ENCODE results near the gene KCNH6.

KCNH6 gene

DNA sequence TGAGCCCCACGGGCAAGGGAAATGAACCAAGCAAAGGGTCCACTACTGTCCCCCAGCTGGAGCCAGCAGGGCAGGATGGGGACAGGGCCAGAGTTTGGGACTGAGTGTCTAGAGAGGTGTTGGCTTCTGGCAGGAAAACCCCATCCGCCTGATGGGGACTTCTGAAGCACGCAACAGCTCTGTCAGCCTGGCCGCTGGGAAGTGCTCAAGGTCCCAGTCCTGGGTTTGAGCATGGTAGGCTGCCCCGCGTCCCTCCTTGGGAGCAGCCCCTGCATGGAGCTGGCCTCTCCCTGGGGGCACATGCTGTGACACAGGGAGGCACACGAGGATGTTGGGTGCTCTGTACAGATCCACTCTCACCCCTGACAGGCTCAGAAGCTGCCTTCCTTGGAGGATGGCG, 31.7 kb upstream of the KCNH6 start:
- TF ChIP-seq, protein P1, sequence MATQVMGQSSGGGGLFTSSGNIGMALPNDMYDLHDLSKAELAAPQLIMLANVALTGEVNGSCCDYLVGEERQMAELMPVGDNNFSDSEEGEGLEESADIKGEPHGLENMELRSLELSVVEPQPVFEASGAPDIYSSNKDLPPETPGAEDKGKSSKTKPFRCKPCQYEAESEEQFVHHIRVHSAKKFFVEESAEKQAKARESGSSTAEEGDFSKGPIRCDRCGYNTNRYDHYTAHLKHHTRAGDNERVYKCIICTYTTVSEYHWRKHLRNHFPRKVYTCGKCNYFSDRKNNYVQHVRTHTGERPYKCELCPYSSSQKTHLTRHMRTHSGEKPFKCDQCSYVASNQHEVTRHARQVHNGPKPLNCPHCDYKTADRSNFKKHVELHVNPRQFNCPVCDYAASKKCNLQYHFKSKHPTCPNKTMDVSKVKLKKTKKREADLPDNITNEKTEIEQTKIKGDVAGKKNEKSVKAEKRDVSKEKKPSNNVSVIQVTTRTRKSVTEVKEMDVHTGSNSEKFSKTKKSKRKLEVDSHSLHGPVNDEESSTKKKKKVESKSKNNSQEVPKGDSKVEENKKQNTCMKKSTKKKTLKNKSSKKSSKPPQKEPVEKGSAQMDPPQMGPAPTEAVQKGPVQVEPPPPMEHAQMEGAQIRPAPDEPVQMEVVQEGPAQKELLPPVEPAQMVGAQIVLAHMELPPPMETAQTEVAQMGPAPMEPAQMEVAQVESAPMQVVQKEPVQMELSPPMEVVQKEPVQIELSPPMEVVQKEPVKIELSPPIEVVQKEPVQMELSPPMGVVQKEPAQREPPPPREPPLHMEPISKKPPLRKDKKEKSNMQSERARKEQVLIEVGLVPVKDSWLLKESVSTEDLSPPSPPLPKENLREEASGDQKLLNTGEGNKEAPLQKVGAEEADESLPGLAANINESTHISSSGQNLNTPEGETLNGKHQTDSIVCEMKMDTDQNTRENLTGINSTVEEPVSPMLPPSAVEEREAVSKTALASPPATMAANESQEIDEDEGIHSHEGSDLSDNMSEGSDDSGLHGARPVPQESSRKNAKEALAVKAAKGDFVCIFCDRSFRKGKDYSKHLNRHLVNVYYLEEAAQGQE (IDR thresholded peaks at IDR 0.05; ENCODE audit: low read depth): no peak
- TF ChIP-seq YY1 (IDR thresholded peaks at IDR 0.05; ENCODE audit: low read depth): no peak
- TF ChIP-seq, protein P2, sequence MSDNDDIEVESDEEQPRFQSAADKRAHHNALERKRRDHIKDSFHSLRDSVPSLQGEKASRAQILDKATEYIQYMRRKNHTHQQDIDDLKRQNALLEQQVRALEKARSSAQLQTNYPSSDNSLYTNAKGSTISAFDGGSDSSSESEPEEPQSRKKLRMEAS (IDR thresholded peaks at IDR 0.05): no peak
- no peak for TF ChIP-seq RAD21 (IDR thresholded peaks at IDR 0.05; ENCODE audit: low read depth)
- no peak for TF ChIP-seq EGR1 (IDR thresholded peaks at IDR 0.05)
- TF ChIP-seq NFIC (IDR thresholded peaks at IDR 0.05): no peak
- TF ChIP-seq TCF12 (IDR thresholded peaks at IDR 0.05; ENCODE audit: low read depth): no peak

DNA sequence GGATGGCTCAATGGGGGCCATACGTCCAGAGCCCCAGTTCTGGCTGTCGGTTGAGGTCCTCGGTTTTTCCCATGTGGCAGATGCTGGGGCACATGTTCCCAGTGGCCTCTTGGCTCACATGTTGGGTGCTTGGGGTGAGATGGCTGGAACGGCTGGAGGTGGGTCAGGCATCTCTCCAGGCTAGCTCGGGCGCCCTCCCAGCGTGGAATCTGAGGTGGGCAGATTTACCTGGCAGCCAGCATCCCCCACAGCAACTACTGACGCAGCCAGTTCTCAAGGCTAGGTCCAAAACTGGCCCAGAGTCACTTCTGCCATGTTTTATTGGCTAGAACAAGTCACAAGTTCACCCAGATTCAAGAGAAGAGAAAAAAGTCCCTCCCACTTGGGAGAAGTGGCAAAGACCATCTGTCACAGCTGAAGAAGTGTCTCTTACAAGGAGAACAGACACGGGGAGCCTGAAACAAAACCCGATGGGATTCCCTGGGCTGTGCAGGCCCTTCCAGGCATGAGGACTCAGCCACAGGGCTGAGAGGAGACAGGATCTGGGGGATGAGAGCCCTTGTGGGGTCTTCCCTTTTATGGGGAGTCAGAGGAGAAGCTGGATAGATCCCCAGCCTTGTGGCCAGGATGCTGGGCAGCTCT, 31.1 kb upstream of the KCNH6 start:
- TF ChIP-seq EGR1 (IDR thresholded peaks at IDR 0.05): no peak
- TF ChIP-seq, protein P3, sequence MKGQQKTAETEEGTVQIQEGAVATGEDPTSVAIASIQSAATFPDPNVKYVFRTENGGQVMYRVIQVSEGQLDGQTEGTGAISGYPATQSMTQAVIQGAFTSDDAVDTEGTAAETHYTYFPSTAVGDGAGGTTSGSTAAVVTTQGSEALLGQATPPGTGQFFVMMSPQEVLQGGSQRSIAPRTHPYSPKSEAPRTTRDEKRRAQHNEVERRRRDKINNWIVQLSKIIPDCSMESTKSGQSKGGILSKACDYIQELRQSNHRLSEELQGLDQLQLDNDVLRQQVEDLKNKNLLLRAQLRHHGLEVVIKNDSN (IDR thresholded peaks at IDR 0.05): no peak

DNA sequence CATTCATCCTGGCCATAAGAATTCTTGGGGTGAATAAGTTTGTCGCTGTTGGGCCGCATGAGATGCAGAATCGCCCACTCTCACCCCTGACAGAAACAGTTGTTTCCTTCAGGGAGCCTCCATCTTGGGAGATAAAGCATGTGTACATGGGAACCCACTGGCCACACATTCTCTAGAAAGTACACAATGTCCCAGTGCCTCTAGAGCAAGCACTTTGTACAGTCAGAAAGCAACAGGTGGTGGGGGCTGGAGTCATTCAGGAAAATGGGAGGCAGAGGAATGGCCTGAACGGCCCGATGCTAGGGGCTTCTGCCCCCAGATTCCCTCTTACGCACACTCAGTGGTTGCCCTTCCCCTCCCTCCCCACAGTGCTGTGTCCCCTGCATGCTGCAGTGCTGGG, 30.2 kb upstream of the KCNH6 start:
- TF ChIP-seq FOXM1 (IDR thresholded peaks at IDR 0.05; ENCODE audit: borderline replicate concordance, low read depth): no peak
- TF ChIP-seq EP300 (IDR thresholded peaks at IDR 0.05; ENCODE audit: borderline replicate concordance): no peak
- no peak for TF ChIP-seq ZBTB7A (IDR thresholded peaks at IDR 0.05; ENCODE audit: low read depth)
- TF ChIP-seq, protein P1 (IDR thresholded peaks at IDR 0.05; ENCODE audit: low read depth): no peak
- TF ChIP-seq RAD21 (IDR thresholded peaks at IDR 0.05; ENCODE audit: low read depth): no peak
- TF ChIP-seq NFIC (IDR thresholded peaks at IDR 0.05): no peak
- no peak for TF ChIP-seq EGR1 (IDR thresholded peaks at IDR 0.05)
- TF ChIP-seq YY1 (IDR thresholded peaks at IDR 0.05; ENCODE audit: low read depth): no peak
- TF ChIP-seq, protein P2 (IDR thresholded peaks at IDR 0.05): no peak

DNA sequence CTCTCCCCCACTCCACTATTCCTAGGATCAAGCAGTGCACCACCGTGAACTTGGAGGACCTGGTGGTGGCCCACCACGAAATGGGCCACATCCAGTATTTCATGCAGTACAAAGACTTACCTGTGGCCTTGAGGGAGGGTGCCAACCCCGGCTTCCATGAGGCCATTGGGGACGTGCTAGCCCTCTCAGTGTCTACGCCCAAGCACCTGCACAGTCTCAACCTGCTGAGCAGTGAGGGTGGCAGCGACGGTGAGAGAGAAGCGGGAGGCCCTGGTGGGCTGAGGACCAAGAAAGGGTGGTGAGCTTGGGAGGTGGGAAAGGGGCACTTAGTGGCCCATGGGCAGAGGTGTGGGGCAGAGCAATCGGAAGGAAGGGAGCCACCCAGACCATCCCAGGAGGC, 29.7 kb upstream of the KCNH6 start:
- TF ChIP-seq YY1 (IDR thresholded peaks at IDR 0.05; ENCODE audit: low read depth): no peak
- TF ChIP-seq EGR1 (IDR thresholded peaks at IDR 0.05): no peak
- TF ChIP-seq TCF12 (IDR thresholded peaks at IDR 0.05; ENCODE audit: low read depth): no peak
- no peak for TF ChIP-seq EP300 (IDR thresholded peaks at IDR 0.05; ENCODE audit: borderline replicate concordance)
- no peak for TF ChIP-seq TAF1 (IDR thresholded peaks at IDR 0.05; ENCODE audit: low read depth)
- TF ChIP-seq TEAD4 (IDR thresholded peaks at IDR 0.05): no peak
- TF ChIP-seq, protein P1 (IDR thresholded peaks at IDR 0.05; ENCODE audit: low read depth): no peak

DNA sequence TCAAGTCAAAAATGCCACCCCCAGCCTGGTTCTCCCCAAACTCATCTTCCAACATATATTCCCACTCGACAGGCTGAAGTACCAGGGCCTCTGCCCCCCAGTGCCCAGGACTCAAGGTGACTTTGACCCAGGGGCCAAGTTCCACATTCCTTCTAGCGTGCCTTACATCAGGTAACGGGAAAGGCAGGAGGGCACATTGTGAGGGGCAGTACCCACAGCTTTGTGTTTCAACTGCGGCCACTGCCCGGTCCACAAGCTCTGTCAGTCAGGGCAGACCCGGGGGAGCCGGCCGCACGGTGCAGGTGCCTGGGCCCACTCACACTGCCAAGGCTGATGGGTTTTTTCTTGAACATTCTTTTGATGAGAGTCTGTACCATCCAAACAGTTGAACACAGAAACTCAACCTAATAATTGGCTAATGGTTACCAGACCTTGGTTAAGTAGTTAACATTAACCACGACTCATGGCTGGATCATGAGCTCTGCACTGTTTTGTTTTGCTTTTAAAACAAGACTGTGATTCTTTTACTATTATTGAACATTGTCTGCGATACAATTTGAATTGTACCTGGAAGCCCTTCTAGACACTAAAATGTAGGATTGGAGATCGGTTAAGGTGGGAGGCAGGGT, 28.7 kb upstream of the KCNH6 start:
- TF ChIP-seq NFIC (IDR thresholded peaks at IDR 0.05): no peak
- no peak for TF ChIP-seq TCF12 (IDR thresholded peaks at IDR 0.05; ENCODE audit: low read depth)
- TF ChIP-seq, protein P2 (IDR thresholded peaks at IDR 0.05): no peak
- no peak for TF ChIP-seq CREB1 (IDR thresholded peaks at IDR 0.05; ENCODE audit: low read depth)
- TF ChIP-seq RAD21 (IDR thresholded peaks at IDR 0.05; ENCODE audit: low read depth): no peak
- no peak for TF ChIP-seq ZBTB7A (IDR thresholded peaks at IDR 0.05; ENCODE audit: low read depth)
- TF ChIP-seq EGR1 (IDR thresholded peaks at IDR 0.05): no peak
- TF ChIP-seq TAF1 (IDR thresholded peaks at IDR 0.05; ENCODE audit: low read depth): no peak
- no peak for TF ChIP-seq CEBPB (IDR thresholded peaks at IDR 0.05)
- TF ChIP-seq TEAD4 (IDR thresholded peaks at IDR 0.05): no peak
- no peak for TF ChIP-seq YY1 (IDR thresholded peaks at IDR 0.05; ENCODE audit: low read depth)
- no peak for TF ChIP-seq EP300 (IDR thresholded peaks at IDR 0.05; ENCODE audit: borderline replicate concordance)
- no peak for TF ChIP-seq FOXM1 (IDR thresholded peaks at IDR 0.05; ENCODE audit: borderline replicate concordance, low read depth)
- TF ChIP-seq, protein P1 (IDR thresholded peaks at IDR 0.05; ENCODE audit: low read depth): no peak
- TF ChIP-seq, protein P3 (IDR thresholded peaks at IDR 0.05): no peak
